K562 (cell line): ENCODE results near the gene C6orf47. TPM values are rescaled to one million over a fixed set of nuclear protein-coding genes. Genes with fewer than 3 reads are reported as not detected.

Source experiments
- BDP1 ChIP-seq: IDR thresholded peaks from 3 replicates; pipeline ENCODE4 v1.6.1; 2011; ENCODE audit not compliant: insufficient read length, insufficient read depth
- EP300 ChIP-seq: IDR thresholded peaks from 2 replicates; pipeline ENCODE4 v1.6.1; 2012; ENCODE audit warnings: low read length, improper control_type of control experiment
- HSF4 ChIP-seq: fragments of 250-450 bp; sonication (Bioruptor Pico); IDR thresholded peaks from 2 replicates; pipeline ENCODE4 v2.1.2; 2022; ENCODE audit warnings: mild to moderate bottlenecking, moderate library complexity, borderline replicate concordance
- MED1 ChIP-seq: sonication (generic); formaldehyde crosslinking; IDR thresholded peaks from 2 replicates; pipeline ENCODE4 v1.8.1; 2023; ENCODE audit warnings: missing genetic modification reagents, borderline replicate concordance
- MXI1 ChIP-seq: IDR thresholded peaks from 2 replicates; pipeline ENCODE4 v1.6.1; 2011; ENCODE audit warnings: low read depth, mild to moderate bottlenecking, improper control_type of control experiment, low read length
- NR1H2 ChIP-seq: sonication (generic); formaldehyde crosslinking; IDR thresholded peaks from 2 replicates; pipeline ENCODE4 v1.4.0; 2020; ENCODE audit warnings: mild to moderate bottlenecking, missing genetic modification reagents
- NR4A1 ChIP-seq, 2 experiments: fragments of 250-450 bp in 1 of 2; fragments of 450-650 bp in 1 of 2; sonication (Bioruptor Pico) in 1 of 2; IDR thresholded peaks; 2 replicates each; pipeline versions ENCODE4 v1.4.0 to v1.6.1; 2016 to 2020; ENCODE audit warnings: mild to moderate bottlenecking in 2 of 2, missing compliant biosample characterization in 1 of 2, missing genetic modification characterization in 1 of 2, moderate library complexity in 1 of 2
- PHF21A ChIP-seq: fragments of 450-650 bp; IDR thresholded peaks from 2 replicates; pipeline ENCODE4 v1.6.1; 2017; ENCODE audit warnings: low read depth, borderline replicate concordance
- TEAD4 ChIP-seq, 2 experiments: sonication (generic) in 1 of 2; formaldehyde crosslinking in 1 of 2; IDR thresholded peaks; 2 replicates each; pipeline versions ENCODE4 v1.6.1 to v1.8.0; 2012 to 2022; ENCODE audit warnings: borderline replicate concordance in 1 of 2, inconsistent platforms in 1 of 2, low read length in 1 of 2, mild to moderate bottlenecking in 1 of 2, missing genetic modification reagents in 1 of 2
- VEZF1 ChIP-seq: fragments of 200-800 bp; sonication (Bioruptor generic); IDR thresholded peaks from 2 replicates; pipeline ENCODE4 v1.6.1; 2017; ENCODE audit warnings: missing genetic modification characterization, missing compliant biosample characterization
- ZBTB33 ChIP-seq: sonication (generic); formaldehyde crosslinking; IDR thresholded peaks from 2 replicates; pipeline ENCODE4 v1.8.1; 2023; ENCODE audit warnings: mild to moderate bottlenecking, missing genetic modification reagents
- ZNF263 ChIP-seq: sonication (generic); formaldehyde crosslinking; IDR thresholded peaks from 2 replicates; pipeline ENCODE4 v1.8.0; 2022; ENCODE audit warnings: mild to moderate bottlenecking, missing genetic modification reagents, borderline replicate concordance
- polyA plus RNA-seq, 8 experiments: library from polyadenylated mRNA; depleted of rRNA in 4 of 8; stranded (reverse) in 5 of 8; unstranded in 3 of 8; fragments of >200 nt; fragmentation: Nextera tagmentation in 2 of 8; fragmentation: Illumina TruSeq in 1 of 8; extraction: Ambion mirVana in 2 of 8; extraction: Trizol in 1 of 8; gene quantifications; 2 replicates each; pipeline versions ENCODE4 v1.2.1 to v1.2.3, GENCODE V29; 2011 to 2014; ENCODE audit warnings: inconsistent platforms in 1 of 8, missing spikeins in 1 of 8
- total RNA-seq, 7 experiments: library from RNA; depleted of rRNA in 6 of 7; stranded (reverse); fragments of >200 nt in 6 of 7; fragmentation: Illumina TruSeq in 2 of 7; extraction: Trizol in 2 of 7; gene quantifications; 2 replicates each; pipeline versions ENCODE4 v1.2.1 to v1.2.3, GENCODE V29; 2011 to 2021; ENCODE audit warnings: low replicate concordance in 1 of 7
- TF ChIP-seq, protein P1 (sequence below): fragments of 250-450 bp; sonication (Bioruptor Pico); IDR thresholded peaks from 2 replicates; pipeline ENCODE4 v1.5.0; 2021; ENCODE audit warnings: mild to moderate bottlenecking, borderline replicate concordance
- TF ChIP-seq, protein P2 (sequence below): sonication (generic); formaldehyde crosslinking; IDR thresholded peaks from 2 replicates; pipeline ENCODE4 v1.8.0; 2022; ENCODE audit warnings: mild to moderate bottlenecking, missing genetic modification reagents

C6orf47 gene
- total and polyA plus RNA-seq, 9 of the 15 experiments (the other 6 are each of a cell fraction or from before 2014, with no cell fraction given), result 0.14 to 43.8 (median 27.0) TPM

DNA sequence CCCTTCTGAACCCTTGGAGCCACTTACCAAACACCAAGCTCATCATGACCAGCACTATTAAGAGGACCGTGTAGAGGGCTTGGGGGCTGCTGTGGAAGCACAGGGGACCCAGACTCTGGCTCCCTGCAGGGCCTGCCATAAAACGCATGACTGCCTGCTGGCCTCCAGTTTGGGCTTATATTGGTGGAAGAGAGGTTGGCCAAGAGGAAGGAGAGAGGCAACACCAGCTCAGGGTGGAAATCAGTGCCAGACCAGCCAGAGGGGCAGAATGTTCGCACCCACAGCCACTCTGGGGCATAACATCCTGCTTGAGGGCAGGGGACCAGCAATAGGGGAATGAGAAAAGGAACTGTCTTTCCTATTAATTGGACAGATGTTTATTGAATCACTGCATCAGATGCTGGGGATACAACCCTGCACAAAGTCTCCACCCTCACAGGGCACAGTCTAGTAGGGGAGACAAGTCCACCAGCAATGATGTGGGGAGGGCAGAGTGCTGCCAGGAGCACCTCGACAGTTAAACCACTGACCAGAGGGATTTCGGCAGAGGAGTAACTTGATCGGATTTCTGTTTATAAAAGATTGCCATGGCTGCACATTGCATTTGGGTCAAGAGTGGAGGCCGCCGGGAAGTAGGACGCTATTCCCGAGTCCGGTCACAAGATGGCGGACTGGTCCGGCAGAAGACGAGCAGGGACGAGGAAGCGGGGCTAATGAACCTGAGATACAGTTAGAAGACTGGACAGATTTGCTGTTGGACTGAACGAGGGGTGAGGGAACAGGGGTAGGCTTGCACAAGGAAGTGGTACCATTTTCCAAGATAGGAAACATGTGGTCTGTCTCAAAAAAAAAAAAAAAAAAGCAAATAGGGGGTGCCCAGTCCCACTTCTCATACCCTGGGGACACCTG is 19.9 kb upstream of the C6orf47 start, which contains the start of gene LY6G5C (continued):
- TF ChIP-seq VEZF1 (CRISPR knock-in tag), result peak; percentile 63
- TF ChIP-seq NR4A1 (CRISPR knock-in tag; IDR thresholded peaks at IDR 0.05), result no peak
- TF ChIP-seq NR4A1 (tag; IDR thresholded peaks at IDR 0.05), result no peak
- peak; percentile 71; the same call in 1 of the 2 replicates for TF ChIP-seq PHF21A
- peak; percentile 74 for TF ChIP-seq ZNF263 (CRISPR knock-in tag)
- TF ChIP-seq, protein P1, sequence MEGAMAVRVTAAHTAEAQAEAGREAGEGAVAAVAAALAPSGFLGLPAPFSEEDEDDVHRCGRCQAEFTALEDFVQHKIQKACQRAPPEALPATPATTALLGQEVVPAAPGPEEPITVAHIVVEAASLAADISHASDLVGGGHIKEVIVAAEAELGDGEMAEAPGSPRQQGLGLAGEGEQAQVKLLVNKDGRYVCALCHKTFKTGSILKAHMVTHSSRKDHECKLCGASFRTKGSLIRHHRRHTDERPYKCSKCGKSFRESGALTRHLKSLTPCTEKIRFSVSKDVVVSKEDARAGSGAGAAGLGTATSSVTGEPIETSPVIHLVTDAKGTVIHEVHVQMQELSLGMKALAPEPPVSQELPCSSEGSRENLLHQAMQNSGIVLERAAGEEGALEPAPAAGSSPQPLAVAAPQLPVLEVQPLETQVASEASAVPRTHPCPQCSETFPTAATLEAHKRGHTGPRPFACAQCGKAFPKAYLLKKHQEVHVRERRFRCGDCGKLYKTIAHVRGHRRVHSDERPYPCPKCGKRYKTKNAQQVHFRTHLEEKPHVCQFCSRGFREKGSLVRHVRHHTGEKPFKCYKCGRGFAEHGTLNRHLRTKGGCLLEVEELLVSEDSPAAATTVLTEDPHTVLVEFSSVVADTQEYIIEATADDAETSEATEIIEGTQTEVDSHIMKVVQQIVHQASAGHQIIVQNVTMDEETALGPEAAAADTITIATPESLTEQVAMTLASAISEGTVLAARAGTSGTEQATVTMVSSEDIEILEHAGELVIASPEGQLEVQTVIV (CRISPR knock-in tag), result no peak
- no peak for TF ChIP-seq HSF4
- peak; percentile 35; the same call in 1 of the 2 replicates for TF ChIP-seq NR1H2 (CRISPR knock-in tag)
- TF ChIP-seq TEAD4 (IDR thresholded peaks at IDR 0.05; ENCODE audit: low read length), result no peak
- peak; percentile 68; the same call in 1 of the 2 replicates for TF ChIP-seq TEAD4 (CRISPR knock-in tag; IDR thresholded peaks at IDR 0.05; ENCODE audit: borderline replicate concordance)
- TF ChIP-seq BDP1, result no peak
- TF ChIP-seq MED1, result no peak
- peak; percentile 3; the same call in 1 of the 2 replicates for TF ChIP-seq ZBTB33 (CRISPR knock-in tag)
- TF ChIP-seq EP300, result peak; percentile 39; the same call in 1 of the 2 replicates
- TF ChIP-seq MXI1, result 0 out of 2 replicates have a peak, but pooled peaks have one; percentile 27
- TF ChIP-seq, protein P2, sequence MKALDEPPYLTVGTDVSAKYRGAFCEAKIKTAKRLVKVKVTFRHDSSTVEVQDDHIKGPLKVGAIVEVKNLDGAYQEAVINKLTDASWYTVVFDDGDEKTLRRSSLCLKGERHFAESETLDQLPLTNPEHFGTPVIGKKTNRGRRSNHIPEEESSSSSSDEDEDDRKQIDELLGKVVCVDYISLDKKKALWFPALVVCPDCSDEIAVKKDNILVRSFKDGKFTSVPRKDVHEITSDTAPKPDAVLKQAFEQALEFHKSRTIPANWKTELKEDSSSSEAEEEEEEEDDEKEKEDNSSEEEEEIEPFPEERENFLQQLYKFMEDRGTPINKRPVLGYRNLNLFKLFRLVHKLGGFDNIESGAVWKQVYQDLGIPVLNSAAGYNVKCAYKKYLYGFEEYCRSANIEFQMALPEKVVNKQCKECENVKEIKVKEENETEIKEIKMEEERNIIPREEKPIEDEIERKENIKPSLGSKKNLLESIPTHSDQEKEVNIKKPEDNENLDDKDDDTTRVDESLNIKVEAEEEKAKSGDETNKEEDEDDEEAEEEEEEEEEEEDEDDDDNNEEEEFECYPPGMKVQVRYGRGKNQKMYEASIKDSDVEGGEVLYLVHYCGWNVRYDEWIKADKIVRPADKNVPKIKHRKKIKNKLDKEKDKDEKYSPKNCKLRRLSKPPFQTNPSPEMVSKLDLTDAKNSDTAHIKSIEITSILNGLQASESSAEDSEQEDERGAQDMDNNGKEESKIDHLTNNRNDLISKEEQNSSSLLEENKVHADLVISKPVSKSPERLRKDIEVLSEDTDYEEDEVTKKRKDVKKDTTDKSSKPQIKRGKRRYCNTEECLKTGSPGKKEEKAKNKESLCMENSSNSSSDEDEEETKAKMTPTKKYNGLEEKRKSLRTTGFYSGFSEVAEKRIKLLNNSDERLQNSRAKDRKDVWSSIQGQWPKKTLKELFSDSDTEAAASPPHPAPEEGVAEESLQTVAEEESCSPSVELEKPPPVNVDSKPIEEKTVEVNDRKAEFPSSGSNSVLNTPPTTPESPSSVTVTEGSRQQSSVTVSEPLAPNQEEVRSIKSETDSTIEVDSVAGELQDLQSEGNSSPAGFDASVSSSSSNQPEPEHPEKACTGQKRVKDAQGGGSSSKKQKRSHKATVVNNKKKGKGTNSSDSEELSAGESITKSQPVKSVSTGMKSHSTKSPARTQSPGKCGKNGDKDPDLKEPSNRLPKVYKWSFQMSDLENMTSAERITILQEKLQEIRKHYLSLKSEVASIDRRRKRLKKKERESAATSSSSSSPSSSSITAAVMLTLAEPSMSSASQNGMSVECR (CRISPR knock-in tag), result peak; percentile 50; the same call in 1 of the 2 replicates
